Epithelial cell of proximal tubule (primary cell): ENCODE data around the gene SMR3A. TPM values are rescaled to one million over a fixed set of nuclear protein-coding genes. Genes with fewer than 3 reads are reported as not detected.

Source experiments
- total RNA-seq: library from RNA; depleted of rRNA; stranded (reverse); fragments of >200 nt; gene quantifications from 2 replicates; pipeline ENCODE4 v1.2.3, GENCODE V29; 2015

The SMR3A gene
- total RNA-seq, 1 donor from 2014 or later, result not detected

Other genes with a start within 250 kb of the SMR3A start
- gene PRR27, start 206.5 kb upstream of the SMR3A start, total RNA-seq, result not detected in 2 replicates
- gene ODAM, start 165.0 kb upstream of the SMR3A start, total RNA-seq, result not detected in 2 replicates
- gene FDCSP, start 134.6 kb upstream of the SMR3A start, total RNA-seq, result not detected in 2 replicates
- not detected in 2 replicates for gene CSN3, start 118.2 kb upstream of the SMR3A start, total RNA-seq
- gene CABS1, start 25.8 kb upstream of the SMR3A start, total RNA-seq, result not detected in 2 replicates
- gene SMR3B, start 22.4 kb downstream of the SMR3A start, total RNA-seq, result not detected in 2 replicates
- not detected in 2 replicates for gene OPRPN, start 37.2 kb downstream of the SMR3A start, total RNA-seq
- not detected in 2 replicates for gene MUC7, start 111.4 kb downstream of the SMR3A start, total RNA-seq
- not detected in 2 replicates for gene AMTN, start 157.8 kb downstream of the SMR3A start, total RNA-seq
- not detected in 2 replicates for gene AMBN, start 231.5 kb downstream of the SMR3A start, total RNA-seq